Suprapubic skin (tissue), 3 donors: ENCODE measurements around the gene HBD.

Experiments
- POLR2A ChIP-seq, 2 donors: fragments of 450-650 bp; IDR thresholded peaks; one replicate each; pipeline ENCODE4 v1.6.1; 2017; ENCODE audit warnings: antibody characterized with exemption in 2 of 2, mild to moderate bottlenecking in 2 of 2, moderate library complexity in 2 of 2
- TF ChIP-seq, protein P1 (sequence below), 2 donors: fragments of 200-600 bp in 1 of 2; fragments of 450-650 bp in 1 of 2; sonication (generic) in 1 of 2; IDR thresholded peaks; one replicate each; pipeline ENCODE4 v1.5.1; 2016 to 2019; ENCODE audit warnings: antibody characterized with exemption in 2 of 2, mild to moderate bottlenecking in 1 of 2, moderate library complexity in 1 of 2

DNA sequence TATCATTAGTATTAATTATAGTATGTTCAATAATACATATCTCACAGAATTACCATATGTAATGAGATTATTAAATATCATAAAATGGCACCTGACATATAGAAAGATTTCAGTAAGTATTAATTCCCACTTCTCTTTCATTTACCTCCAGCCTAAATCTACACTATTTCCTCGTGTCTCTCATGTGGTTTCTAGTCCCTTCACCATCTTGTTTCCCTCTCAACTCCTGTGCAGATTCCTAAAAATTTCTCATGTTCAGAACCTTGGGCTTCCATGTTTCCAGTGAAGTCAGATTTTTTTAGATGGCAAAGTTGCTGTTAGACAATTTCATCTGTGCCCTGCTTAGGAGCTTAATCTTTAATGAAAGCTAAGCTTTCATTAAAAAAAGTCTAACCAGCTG lies 49.6 kb upstream of the HBD start:
- TF ChIP-seq, protein P1, sequence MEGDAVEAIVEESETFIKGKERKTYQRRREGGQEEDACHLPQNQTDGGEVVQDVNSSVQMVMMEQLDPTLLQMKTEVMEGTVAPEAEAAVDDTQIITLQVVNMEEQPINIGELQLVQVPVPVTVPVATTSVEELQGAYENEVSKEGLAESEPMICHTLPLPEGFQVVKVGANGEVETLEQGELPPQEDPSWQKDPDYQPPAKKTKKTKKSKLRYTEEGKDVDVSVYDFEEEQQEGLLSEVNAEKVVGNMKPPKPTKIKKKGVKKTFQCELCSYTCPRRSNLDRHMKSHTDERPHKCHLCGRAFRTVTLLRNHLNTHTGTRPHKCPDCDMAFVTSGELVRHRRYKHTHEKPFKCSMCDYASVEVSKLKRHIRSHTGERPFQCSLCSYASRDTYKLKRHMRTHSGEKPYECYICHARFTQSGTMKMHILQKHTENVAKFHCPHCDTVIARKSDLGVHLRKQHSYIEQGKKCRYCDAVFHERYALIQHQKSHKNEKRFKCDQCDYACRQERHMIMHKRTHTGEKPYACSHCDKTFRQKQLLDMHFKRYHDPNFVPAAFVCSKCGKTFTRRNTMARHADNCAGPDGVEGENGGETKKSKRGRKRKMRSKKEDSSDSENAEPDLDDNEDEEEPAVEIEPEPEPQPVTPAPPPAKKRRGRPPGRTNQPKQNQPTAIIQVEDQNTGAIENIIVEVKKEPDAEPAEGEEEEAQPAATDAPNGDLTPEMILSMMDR (IDR thresholded peaks at IDR 0.05): no peak
- TF ChIP-seq POLR2A (IDR thresholded peaks at IDR 0.05): no peak
